ENCODE measurements around the gene SRPK1. TPM values are rescaled to one million over a fixed set of nuclear protein-coding genes. Genes with fewer than 3 reads are reported as not detected.

The SRPK1 gene
- total RNA-seq, 3 donors from 2014 or later (not counting 1 experiment from before 2014, with no cell fraction given) = 38.6 to 63.8 (median 43.2) TPM

DNA sequence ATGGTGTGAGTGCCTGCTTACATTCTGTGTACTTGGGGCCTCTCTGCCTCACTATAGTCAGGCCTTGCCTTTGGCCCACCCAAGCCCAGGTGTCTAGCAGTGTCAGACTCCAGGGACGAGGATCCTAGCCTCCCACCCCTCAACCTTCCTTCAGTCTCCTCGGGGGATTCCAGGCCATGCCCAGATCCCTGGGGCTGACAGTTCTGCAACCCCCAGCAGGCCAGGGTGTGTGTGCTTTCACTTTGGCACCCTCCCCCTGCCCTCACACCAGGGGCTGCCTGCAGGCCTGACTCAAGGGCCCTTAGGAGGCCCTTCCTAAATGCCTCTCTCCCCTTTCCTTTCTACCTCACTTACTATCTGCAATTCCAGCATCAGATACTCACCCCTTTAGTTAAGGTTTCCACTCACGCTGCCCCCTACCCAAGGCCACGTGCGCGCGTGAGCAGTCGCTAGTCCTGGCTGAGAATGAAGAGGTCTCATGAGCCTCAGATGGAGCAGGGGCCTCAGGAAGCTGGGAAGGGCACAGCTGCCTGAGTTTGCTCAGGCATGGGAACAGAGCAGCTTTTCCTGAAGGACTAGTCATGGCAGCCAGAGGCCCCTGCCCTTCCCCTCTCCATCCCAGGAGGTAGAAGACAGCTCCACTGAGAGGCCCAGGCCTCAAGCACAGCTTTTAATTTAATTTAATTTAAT, 122.9 kb downstream of the SRPK1 start:
- no peak for DNase-seq
- no peaks in the 10 kb centered on the region for H3K9me3 Mint-ChIP-seq
- H3K27me3 ChIP-seq (ENCODE audit: control insufficient read depth, insufficient read depth, low read length) = no peaks in the 10 kb centered on the region

DNA sequence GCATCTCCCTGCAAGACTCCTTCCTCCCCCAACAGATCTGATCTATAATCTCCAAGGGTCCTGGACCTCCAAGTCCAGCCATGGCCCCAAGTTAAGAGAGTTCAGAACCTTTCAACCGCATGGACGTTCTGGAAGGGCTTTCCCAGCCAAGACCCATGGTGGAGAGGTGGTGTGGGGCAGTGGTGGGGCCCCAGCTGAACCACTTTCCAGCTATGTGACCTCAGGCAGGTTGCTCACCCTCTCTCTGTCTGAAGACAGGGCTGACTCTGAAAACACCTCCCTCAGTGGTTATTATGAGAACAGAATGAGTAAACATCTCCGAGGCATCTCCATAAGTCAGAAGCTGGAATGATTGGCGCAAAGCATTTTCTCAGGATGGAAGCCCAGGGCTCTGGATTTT, 124.7 kb downstream of the SRPK1 start:
- H3K27ac ChIP-seq (ENCODE audit: low read length) = no peak overlapping the region
- H3K4me3 Mint-ChIP-seq = no peak overlapping the region
- H3K4me1 ChIP-seq (ENCODE audit: control insufficient read depth, insufficient read depth, low read length) = no peaks in the 10 kb centered on the region
- intact Hi-C loops (cut with micrococcal nuclease) = no loop called here
- no peaks in the 10 kb centered on the region for H3K36me3 ChIP-seq (ENCODE audit: control insufficient read depth, insufficient read depth, low read length)
- ATAC-seq = no peak
- no peaks in the 10 kb centered on the region for H3K4me1 Mint-ChIP-seq
- TF ChIP-seq, protein P1, sequence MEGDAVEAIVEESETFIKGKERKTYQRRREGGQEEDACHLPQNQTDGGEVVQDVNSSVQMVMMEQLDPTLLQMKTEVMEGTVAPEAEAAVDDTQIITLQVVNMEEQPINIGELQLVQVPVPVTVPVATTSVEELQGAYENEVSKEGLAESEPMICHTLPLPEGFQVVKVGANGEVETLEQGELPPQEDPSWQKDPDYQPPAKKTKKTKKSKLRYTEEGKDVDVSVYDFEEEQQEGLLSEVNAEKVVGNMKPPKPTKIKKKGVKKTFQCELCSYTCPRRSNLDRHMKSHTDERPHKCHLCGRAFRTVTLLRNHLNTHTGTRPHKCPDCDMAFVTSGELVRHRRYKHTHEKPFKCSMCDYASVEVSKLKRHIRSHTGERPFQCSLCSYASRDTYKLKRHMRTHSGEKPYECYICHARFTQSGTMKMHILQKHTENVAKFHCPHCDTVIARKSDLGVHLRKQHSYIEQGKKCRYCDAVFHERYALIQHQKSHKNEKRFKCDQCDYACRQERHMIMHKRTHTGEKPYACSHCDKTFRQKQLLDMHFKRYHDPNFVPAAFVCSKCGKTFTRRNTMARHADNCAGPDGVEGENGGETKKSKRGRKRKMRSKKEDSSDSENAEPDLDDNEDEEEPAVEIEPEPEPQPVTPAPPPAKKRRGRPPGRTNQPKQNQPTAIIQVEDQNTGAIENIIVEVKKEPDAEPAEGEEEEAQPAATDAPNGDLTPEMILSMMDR (IDR thresholded peaks at IDR 0.05) = no peak
- no peak overlapping the region for H3K27ac Mint-ChIP-seq
- no peak for DNase-seq
- peaks cover 13 to 14% of the 10 kb centered on the region in 2 donors for H3K27me3 Mint-ChIP-seq (ENCODE audit: low read depth in 2 of 2)
- H3K9me3 Mint-ChIP-seq = no peaks in the 10 kb centered on the region
- 75% methylated on average over 4 of the region's 4 CpGs for WGBS (ENCODE audit: insufficient coverage)
- H3K9me3 ChIP-seq (ENCODE audit: control insufficient read depth, insufficient read depth, low read length) = no peaks in the 10 kb centered on the region
- no peaks in the 10 kb centered on the region for H3K27me3 ChIP-seq (ENCODE audit: control insufficient read depth, insufficient read depth, low read length)
- no peak overlapping the region for H3K4me3 ChIP-seq (ENCODE audit: low read length)
- H3K36me3 Mint-ChIP-seq = no peaks in the 10 kb centered on the region

More for the DNA sequence above, 122.9 kb downstream of the SRPK1 start:
- Mint-ChIP-seq H3K36me3 (no peaks in the 10 kb centered on the region), H3K27me3 (ENCODE audit: low read depth in 2 of 2) (peaks cover 11 to 13% of the 10 kb centered on the region in 2 donors), H3K27ac (no peak overlapping the region), H3K4me3 (no peak overlapping the region), H3K4me1 (no peaks in the 10 kb centered on the region)
- TF ChIP-seq, protein P1 (IDR thresholded peaks at IDR 0.05) = no peak
- intact Hi-C loops (cut with micrococcal nuclease) = loop anchor here (1.0 kb wide), 1 partner anchor 11 kb away; no protein-coding TSS in a partner anchor
- Histone ChIP-seq H3K27ac (ENCODE audit: low read length) (no peak overlapping the region), H3K9me3 (ENCODE audit: control insufficient read depth, insufficient read depth, low read length) (no peaks in the 10 kb centered on the region), H3K4me3 (ENCODE audit: low read length) (no peak overlapping the region), H3K4me1 (ENCODE audit: control insufficient read depth, insufficient read depth, low read length) (no peaks in the 10 kb centered on the region), H3K36me3 (ENCODE audit: control insufficient read depth, insufficient read depth, low read length) (no peaks in the 10 kb centered on the region)
- no peak for ATAC-seq
- 91% methylated on average over 8 of the region's 8 CpGs for WGBS (ENCODE audit: insufficient coverage)

DNA sequence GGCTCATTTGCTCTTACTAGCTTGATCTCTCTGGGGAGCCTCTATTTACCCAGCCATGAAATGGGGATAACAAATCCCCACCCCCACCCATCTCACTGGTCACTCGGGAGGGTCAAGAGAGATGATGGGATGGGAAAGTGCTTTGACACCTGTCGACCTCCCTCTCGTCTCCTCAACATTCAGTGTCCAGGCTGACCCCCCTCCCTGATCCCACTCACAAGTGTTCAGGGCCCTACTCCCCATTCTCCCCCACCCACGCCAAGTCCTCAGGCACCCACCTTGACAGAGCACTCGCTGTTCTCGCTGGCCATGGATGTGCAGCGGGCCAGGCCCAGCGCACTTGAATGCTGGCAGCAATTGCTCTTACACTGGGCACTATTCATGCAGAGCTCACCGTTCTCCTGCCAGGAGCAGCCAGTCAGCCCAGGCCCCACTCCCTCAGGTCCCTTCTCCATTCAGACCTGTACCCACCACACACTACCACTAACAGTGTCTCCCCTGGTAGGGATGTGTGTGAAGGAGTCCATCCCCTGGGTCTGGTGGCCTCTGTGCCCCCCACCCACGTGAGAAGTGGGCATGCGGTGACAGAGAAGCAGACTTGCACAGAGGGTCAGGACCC, 125.3 kb downstream of the SRPK1 start:
- WGBS (ENCODE audit: insufficient coverage) = 90% methylated on average over 10 of the region's 11 CpGs
- Mint-ChIP-seq H3K4me3 (no peak overlapping the region), H3K27me3 (ENCODE audit: low read depth in 2 of 2) (peaks cover 14% of the 10 kb centered on the region in 2 donors), H3K9me3 (no peaks in the 10 kb centered on the region), H3K27ac (no peak overlapping the region), H3K36me3 (no peaks in the 10 kb centered on the region), H3K4me1 (no peaks in the 10 kb centered on the region)
- no peak for DNase-seq
- Histone ChIP-seq H3K36me3 (ENCODE audit: control insufficient read depth, insufficient read depth, low read length) (no peaks in the 10 kb centered on the region), H3K27me3 (ENCODE audit: control insufficient read depth, insufficient read depth, low read length) (no peaks in the 10 kb centered on the region), H3K4me1 (ENCODE audit: control insufficient read depth, insufficient read depth, low read length) (no peaks in the 10 kb centered on the region), H3K4me3 (ENCODE audit: low read length) (no peak overlapping the region), H3K9me3 (ENCODE audit: control insufficient read depth, insufficient read depth, low read length) (no peaks in the 10 kb centered on the region), H3K27ac (ENCODE audit: low read length) (no peak overlapping the region)
- ATAC-seq = no peak
- TF ChIP-seq, protein P1 (IDR thresholded peaks at IDR 0.05) = no peak
- intact Hi-C loops (cut with micrococcal nuclease) = no loop called here
